HG02884 (cell line): ENCODE measurements around the gene ITPKB.
"Not testable (repeated sequence)": the region's sequence is repeated elsewhere in the genome, so short reads cannot be mapped to it uniquely, and the experiment has no call there.

Source experiments
- ATAC-seq: cut with Tn5 transposase; IDR thresholded peaks from one replicate; pipeline ENCODE4 v1.9.1; 2021; ENCODE audit warnings: mild to moderate bottlenecking, moderate library complexity; ENCODE audit not compliant: unreplicated experiment

Gene ITPKB

GRCh38 chr1:226605318-226605950 is 133.6 kb downstream of the ITPKB start:
- ATAC-seq, result no peak

- ATAC-seq, result no peak
Observed at GRCh38 chr1:226604560-226605317, 134.3 kb downstream of the ITPKB start.

GRCh38 chr1:226603858-226604559 is 135.1 kb downstream of the ITPKB start:
- no peak for ATAC-seq

GRCh38 chr1:226603022-226603857 is 135.8 kb downstream of the ITPKB start:
- no peak for ATAC-seq

GRCh38 chr1:226602186-226603021 is 136.7 kb downstream of the ITPKB start:
- ATAC-seq, result no peak

- ATAC-seq, result no peak
Observed at GRCh38 chr1:226601456-226601855, 137.6 kb downstream of the ITPKB start.

- ATAC-seq, result no peak
Observed at GRCh38 chr1:226600254-226600653, 138.8 kb downstream of the ITPKB start.

- ATAC-seq, result no peak
Observed at GRCh38 chr1:226599636-226600238, 139.3 kb downstream of the ITPKB start.

- not testable (repeated sequence) for ATAC-seq
Observed at GRCh38 chr1:226598955-226599354, 140.1 kb downstream of the ITPKB start.

GRCh38 chr1:226598455-226598849 is 140.6 kb downstream of the ITPKB start:
- ATAC-seq, result no peak

- no peak for ATAC-seq
Observed at GRCh38 chr1:226597616-226598454, 141.2 kb downstream of the ITPKB start.

- no peak for ATAC-seq
Observed at GRCh38 chr1:226596531-226597165, 142.4 kb downstream of the ITPKB start.

GRCh38 chr1:226593541-226593940 is 145.5 kb downstream of the ITPKB start:
- ATAC-seq, result no peak

GRCh38 chr1:226590614-226591013 is 148.5 kb downstream of the ITPKB start:
- ATAC-seq, result no peak

- no peak for ATAC-seq
Observed at GRCh38 chr1:226589008-226589733, 149.9 kb downstream of the ITPKB start.

GRCh38 chr1:226588484-226588883 is 150.6 kb downstream of the ITPKB start:
- ATAC-seq, result no peak

GRCh38 chr1:226586650-226587422 is 152.2 kb downstream of the ITPKB start:
- no peak for ATAC-seq
